Calu3 (cell line): ENCODE results near the gene IL36G. TPM values are rescaled to one million over a fixed set of nuclear protein-coding genes. Genes with fewer than 3 reads are reported as not detected.

Experiments used
- BruUV-seq: library from RNA; stranded (reverse); fragments of 400-500 nt; replicated peaks from 2 replicates; lab custom pipeline; 2021; lab: Mats Ljungman, UMichigan
- CTCF ChIA-PET: fragments of 300-600 bp; sonication (Branson Sonifier 250); formaldehyde crosslinking; loops from one replicate; lab custom pipeline; 2022; ENCODE audit warnings: antibody characterized with exemption; lab: Charles Lee
- DNase-seq: peaks from one replicate; pipeline ENCODE4 v3.0.0; 2022
- H3K27ac Mint-ChIP-seq: one replicate; pipeline ENCODE4 v1.8.0; 2022; ENCODE audit warnings: mixed read lengths; ENCODE audit not compliant: unreplicated experiment
- H3K27me3 Mint-ChIP-seq: one replicate; pipeline ENCODE4 v1.8.0; 2022; ENCODE audit warnings: mixed read lengths; ENCODE audit not compliant: unreplicated experiment
- H3K36me3 Mint-ChIP-seq: one replicate; pipeline ENCODE4 v1.8.0; 2022; ENCODE audit warnings: mild to moderate bottlenecking, moderate library complexity, mixed read lengths; ENCODE audit not compliant: insufficient read depth, unreplicated experiment
- H3K4me1 Mint-ChIP-seq: one replicate; pipeline ENCODE4 v1.8.0; 2022; ENCODE audit warnings: mild to moderate bottlenecking, low read depth, mixed read lengths; ENCODE audit not compliant: unreplicated experiment
- H3K4me3 Mint-ChIP-seq: one replicate; pipeline ENCODE4 v1.8.0; 2022; ENCODE audit warnings: mild to moderate bottlenecking, low read depth, moderate library complexity, mixed read lengths; ENCODE audit not compliant: unreplicated experiment
- H3K9me3 Mint-ChIP-seq: one replicate; pipeline ENCODE4 v1.8.0; 2022; ENCODE audit warnings: low read depth, mixed read lengths; ENCODE audit not compliant: unreplicated experiment
- CTCF ChIP-seq: fragments of 200-600 bp; IDR thresholded peaks from one replicate; pipeline ENCODE4 v1.8.0; 2022; ENCODE audit warnings: antibody characterized with exemption; ENCODE audit not compliant: unreplicated experiment
- intact Hi-C: fragments of 100-400 bp; cut with micrococcal nuclease; formaldehyde crosslinking; loops from one replicate; pipeline ENCODE4 v1.10.0; 2022; ENCODE audit not compliant: unreplicated experiment
- total RNA-seq: library from RNA; stranded (reverse); gene quantifications from 2 replicates; pipeline ENCODE4 v1.2.3, GENCODE V29; 2022

Gene IL36G
- total RNA-seq, 1 experiment from 2014 or later: 0.38 TPM

- H3K4me3 Mint-ChIP-seq: no peak overlapping the region
- no peak for TF ChIP-seq CTCF
- no peaks in the 10 kb centered on the region for H3K36me3 Mint-ChIP-seq
- CTCF ChIA-PET: no interaction called here
- no peaks in the 10 kb centered on the region for H3K9me3 Mint-ChIP-seq
- intact Hi-C loops: no loop called here
- H3K27ac Mint-ChIP-seq: no peak overlapping the region
- BruUV-seq: no TSS peak
- no peak for DNase-seq
- no peaks in the 10 kb centered on the region for H3K27me3 Mint-ChIP-seq
- H3K4me1 Mint-ChIP-seq: no peaks in the 10 kb centered on the region
Observed at GRCh38 chr2:113007250-113007649, 29.4 kb downstream of the IL36G start.

GRCh38 chr2:113009622-113010021 lies 31.8 kb downstream of the IL36G start:
- intact Hi-C loops: no loop called here
- DNase-seq: no peak
- H3K27me3 Mint-ChIP-seq: no peaks in the 10 kb centered on the region
- TF ChIP-seq CTCF: no peak
- BruUV-seq: no TSS peak
- H3K4me1 Mint-ChIP-seq: peaks cover 6% of the 10 kb centered on the region
- no peaks in the 10 kb centered on the region for H3K9me3 Mint-ChIP-seq
- H3K36me3 Mint-ChIP-seq: peaks cover 4% of the 10 kb centered on the region
- H3K27ac Mint-ChIP-seq: no peak overlapping the region
- H3K4me3 Mint-ChIP-seq: no peak overlapping the region
- CTCF ChIA-PET: interaction anchor here (0.6 kb wide), 1 partner anchor 386 kb away, joined by 3 read pairs; no protein-coding TSS in a partner anchor

- peaks cover 4% of the 10 kb centered on the region for H3K36me3 Mint-ChIP-seq
- H3K27me3 Mint-ChIP-seq: no peaks in the 10 kb centered on the region
- TF ChIP-seq CTCF: no peak
- H3K9me3 Mint-ChIP-seq: no peaks in the 10 kb centered on the region
- no peak overlapping the region for H3K4me3 Mint-ChIP-seq
- peaks cover 6% of the 10 kb centered on the region for H3K4me1 Mint-ChIP-seq
- no TSS peak for BruUV-seq
- no peak overlapping the region for H3K27ac Mint-ChIP-seq
- intact Hi-C loops: no loop called here
- CTCF ChIA-PET: interaction anchor here (0.6 kb wide), 1 partner anchor 386 kb away, joined by 3 read pairs; no protein-coding TSS in a partner anchor
- DNase-seq: no peak
Observed at GRCh38 chr2:113010088-113010487, 32.3 kb downstream of the IL36G start.

GRCh38 chr2:113011108-113011507 lies 33.3 kb downstream of the IL36G start:
- intact Hi-C loops: no loop called here
- no peak for TF ChIP-seq CTCF
- BruUV-seq: no TSS peak
- Mint-ChIP-seq H3K36me3 (peaks cover 4% of the 10 kb centered on the region), H3K27me3 (no peaks in the 10 kb centered on the region), H3K4me3 (no peak overlapping the region), H3K27ac (no peak overlapping the region), H3K9me3 (no peaks in the 10 kb centered on the region), H3K4me1 (peaks cover 6% of the 10 kb centered on the region)
- CTCF ChIA-PET: no interaction called here
- DNase-seq: no peak
